Ovary (tissue), 3 donors: ENCODE results near the gene KCNJ4.

Source experiments
- EP300 ChIP-seq: sonication (generic); formaldehyde crosslinking; IDR thresholded peaks from one replicate; pipeline ENCODE4 v1.6.1; 2017; ENCODE audit warnings: antibody characterized with exemption
- POLR2A ChIP-seq: fragments of 450-650 bp; IDR thresholded peaks from one replicate; pipeline ENCODE4 v1.6.1; 2017; ENCODE audit warnings: antibody characterized with exemption, mild to moderate bottlenecking, moderate library complexity
- TF ChIP-seq, protein P1 (sequence below), 3 donors: fragments of 450-650 bp in 2 of 3; fragments of 200-600 bp in 1 of 3; IDR thresholded peaks; one replicate each; pipeline versions ENCODE4 v1.5.1 to v1.8.0; 2016 to 2022; ENCODE audit warnings: antibody characterized with exemption in 3 of 3, mild to moderate bottlenecking in 1 of 3
- donor health status: DM: no; HTN: no; CAD: no.

DNA sequence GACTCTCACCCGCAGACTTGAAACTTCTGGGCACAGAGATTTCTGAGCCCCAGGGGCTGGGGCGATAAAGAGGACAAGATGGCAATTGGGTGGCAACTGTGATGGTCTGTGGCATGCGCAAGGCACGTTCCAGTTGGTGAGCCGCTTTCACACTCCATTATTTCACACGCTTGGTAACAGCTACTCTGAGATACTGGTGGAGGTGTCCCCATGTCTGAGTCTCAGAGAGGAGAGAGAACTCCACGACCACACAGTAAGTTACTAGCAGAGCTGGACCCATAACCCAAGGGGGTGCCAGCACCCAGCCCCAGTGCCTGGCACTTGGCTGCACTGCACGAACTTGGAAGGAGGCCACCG, 6.0 kb upstream of the KCNJ4 start:
- no peak for TF ChIP-seq POLR2A
- TF ChIP-seq, protein P1, sequence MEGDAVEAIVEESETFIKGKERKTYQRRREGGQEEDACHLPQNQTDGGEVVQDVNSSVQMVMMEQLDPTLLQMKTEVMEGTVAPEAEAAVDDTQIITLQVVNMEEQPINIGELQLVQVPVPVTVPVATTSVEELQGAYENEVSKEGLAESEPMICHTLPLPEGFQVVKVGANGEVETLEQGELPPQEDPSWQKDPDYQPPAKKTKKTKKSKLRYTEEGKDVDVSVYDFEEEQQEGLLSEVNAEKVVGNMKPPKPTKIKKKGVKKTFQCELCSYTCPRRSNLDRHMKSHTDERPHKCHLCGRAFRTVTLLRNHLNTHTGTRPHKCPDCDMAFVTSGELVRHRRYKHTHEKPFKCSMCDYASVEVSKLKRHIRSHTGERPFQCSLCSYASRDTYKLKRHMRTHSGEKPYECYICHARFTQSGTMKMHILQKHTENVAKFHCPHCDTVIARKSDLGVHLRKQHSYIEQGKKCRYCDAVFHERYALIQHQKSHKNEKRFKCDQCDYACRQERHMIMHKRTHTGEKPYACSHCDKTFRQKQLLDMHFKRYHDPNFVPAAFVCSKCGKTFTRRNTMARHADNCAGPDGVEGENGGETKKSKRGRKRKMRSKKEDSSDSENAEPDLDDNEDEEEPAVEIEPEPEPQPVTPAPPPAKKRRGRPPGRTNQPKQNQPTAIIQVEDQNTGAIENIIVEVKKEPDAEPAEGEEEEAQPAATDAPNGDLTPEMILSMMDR (IDR thresholded peaks at IDR 0.05): no peak
- TF ChIP-seq EP300: no peak
